GM12872 (cell line): Measurements from ENCODE around the gene SPACA5.
"Not testable (repeated sequence)": the region's sequence is repeated elsewhere in the genome, so short reads cannot be mapped to it uniquely, and the experiment has no call there.

Experiments used
- CTCF ChIP-seq: IDR thresholded peaks from 3 replicates; pipeline ENCODE4 v1.5.1; 2011; ENCODE audit warnings: low read depth, mild to moderate bottlenecking, low read length, moderate library complexity; ENCODE audit not compliant: insufficient read depth

Gene SPACA5

GRCh38 chrX:48006688-48007087, at the start of gene SPACA5:
TSS of gene SPACA5 (plus strand) at chrX:48006988. CDS start at chrX:48007803, 815 bp downstream.
- not testable (repeated sequence) for TF ChIP-seq CTCF

- peak; percentile 19; the same call in 1 of the 3 replicates for TF ChIP-seq CTCF
These were observed 47.9 kb upstream of the SPACA5 start for GRCh38 chrX:47958761-47959342.

GRCh38 chrX:47960406-47960805, 46.4 kb upstream of the SPACA5 start:
- TF ChIP-seq CTCF: no peak

- no peak for TF ChIP-seq CTCF
These were observed 33.6 kb upstream of the SPACA5 start for GRCh38 chrX:47973235-47973634.

- no peak for TF ChIP-seq CTCF
These were observed 30.3 kb upstream of the SPACA5 start for GRCh38 chrX:47976254-47977151.

- TF ChIP-seq CTCF: no peak
These were observed 15.3 kb upstream of the SPACA5 start for GRCh38 chrX:47991263-47992094.

GRCh38 chrX:47992095-47992380, 14.8 kb upstream of the SPACA5 start:
- TF ChIP-seq CTCF: no peak
